ENCODE results near the gene CORO2A. TPM values are rescaled to one million over a fixed set of nuclear protein-coding genes. Genes with fewer than 3 reads are reported as not detected.
"Not testable (repeated sequence)": the region's sequence is repeated elsewhere in the genome, so short reads cannot be mapped to it uniquely, and the experiment has no call there.

The CORO2A gene
- total and polyA plus RNA-seq, 7 donors, result 1.2 to 39.6 (median 1.8) TPM

- intact Hi-C loops (cut with DNase I), result no loop called here
- H3K27ac ChIP-seq, result no peak overlapping the region
These were observed 17.3 kb downstream of the CORO2A start for GRCh38 chr9:98175028-98175569.

GRCh38 chr9:98174502-98174918 lies 17.9 kb downstream of the CORO2A start:
- H3K4me3 ChIP-seq; H3K36me3 ChIP-seq; intact Hi-C loops (cut with DNase I); H3K27ac ChIP-seq; H3K27me3 ChIP-seq; H3K9me3 ChIP-seq; H3K4me1 ChIP-seq: not testable (repeated sequence)
- DNase-seq, result peak; percentile 15
- WGBS, 2 donors, result 82 to 92% methylated on average over 5 of the region's 5 CpGs

More at GRCh38 chr9:98175028-98175569, 17.3 kb downstream of the CORO2A start:
- H3K4me3 ChIP-seq, result no peak overlapping the region
- H3K36me3 ChIP-seq, result no peaks in the 10 kb centered on the region
- peak; percentile 26 for DNase-seq
- H3K4me1 ChIP-seq, result no peaks in the 10 kb centered on the region
- WGBS, 2 donors, result 76 to 88% methylated on average over 6 of the region's 6 CpGs
- no peak for TF ChIP-seq EP300 (IDR thresholded peaks at IDR 0.05)
- no peak for TF ChIP-seq CTCF (IDR thresholded peaks at IDR 0.05)
- TF ChIP-seq POLR2AphosphoS5 (IDR thresholded peaks at IDR 0.05), result no peak
- H3K27me3 ChIP-seq, result no peaks in the 10 kb centered on the region
- no peaks in the 10 kb centered on the region for H3K9me3 ChIP-seq

GRCh38 chr9:98173181-98173580 lies 19.3 kb downstream of the CORO2A start:
- DNase-seq, result peak; percentile 38
- H3K27ac ChIP-seq, result no peak overlapping the region

GRCh38 chr9:98172604-98173003 lies 19.8 kb downstream of the CORO2A start:
- intact Hi-C loops (cut with DNase I), result no loop called here

More at GRCh38 chr9:98173181-98173580, 19.3 kb downstream of the CORO2A start:
- TF ChIP-seq CTCF (IDR thresholded peaks at IDR 0.05) (no peak), EP300 (IDR thresholded peaks at IDR 0.05) (no peak), POLR2A (IDR thresholded peaks at IDR 0.05) (no peak), POLR2AphosphoS5 (IDR thresholded peaks at IDR 0.05) (no peak)
- no peaks in the 10 kb centered on the region for H3K36me3 ChIP-seq
- H3K27me3 ChIP-seq, result no peaks in the 10 kb centered on the region
- no peaks in the 10 kb centered on the region for H3K9me3 ChIP-seq
- H3K4me1 ChIP-seq, result no peaks in the 10 kb centered on the region
- intact Hi-C loops (cut with DNase I), result no loop called here
- H3K4me3 ChIP-seq, result no peak overlapping the region
- 86 to 91% methylated on average over 16 of the region's 16 CpGs for WGBS, 2 donors

More at GRCh38 chr9:98172604-98173003, 19.8 kb downstream of the CORO2A start:
- Histone ChIP-seq H3K4me1 (no peaks in the 10 kb centered on the region), H3K36me3 (no peaks in the 10 kb centered on the region), H3K4me3 (no peak overlapping the region), H3K27ac (no peak overlapping the region), H3K27me3 (no peaks in the 10 kb centered on the region), H3K9me3 (no peaks in the 10 kb centered on the region)
- TF ChIP-seq POLR2A (IDR thresholded peaks at IDR 0.05) (no peak), POLR2AphosphoS5 (IDR thresholded peaks at IDR 0.05) (no peak), CTCF (IDR thresholded peaks at IDR 0.05) (no peak), EP300 (IDR thresholded peaks at IDR 0.05) (no peak)
- peak; percentile 21 for DNase-seq
- WGBS, 2 donors, result 74 to 86% methylated on average over 3 of the region's 3 CpGs
